ENCODE data around the gene SHB.

The SHB gene

DNA sequence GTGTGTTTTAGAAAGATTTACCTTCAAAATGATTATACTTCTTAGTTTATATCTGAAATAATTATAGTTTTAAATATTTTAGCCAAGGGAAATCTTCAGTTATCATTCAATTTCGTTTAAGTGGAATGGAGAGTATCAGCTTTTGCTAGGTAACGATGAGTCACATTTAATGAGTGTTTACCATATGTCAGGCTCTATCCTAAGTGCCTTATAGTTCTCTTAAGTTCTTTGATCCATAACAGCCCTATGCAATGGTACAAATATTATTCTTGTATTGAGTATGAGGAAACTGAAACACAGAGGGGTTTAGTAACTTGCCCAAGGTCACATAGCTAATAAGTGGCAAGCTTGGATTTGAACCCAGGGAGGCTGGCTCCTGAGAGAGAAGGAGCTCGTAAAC, 37.5 kb upstream of the SHB start:
- H3K36me3 ChIP-seq (ENCODE audit: control insufficient read depth in 1 of 2, insufficient read depth in 2 of 2, low read length in 2 of 2): no peaks in the 10 kb centered on the region
- H3K9ac ChIP-seq (ENCODE audit: low read depth in 1 of 2, low read length in 2 of 2): no peak overlapping the region
- H3K27ac ChIP-seq (ENCODE audit: low read depth, low read length): no peak overlapping the region
- H3K27me3 ChIP-seq (ENCODE audit: control insufficient read depth in 1 of 2, insufficient read depth in 2 of 2, low read length in 2 of 2): peaks cover 0 to 3% of the 10 kb centered on the region in 2 donors
- peaks cover 8 to 11% of the 10 kb centered on the region in 2 donors for H3K4me1 ChIP-seq (ENCODE audit: control insufficient read depth in 1 of 2, insufficient read depth in 2 of 2, low read length in 2 of 2)
- H3K9me3 ChIP-seq (ENCODE audit: control insufficient read depth in 1 of 2, low read length in 2 of 2): no peaks in the 10 kb centered on the region
- H3K4me3 ChIP-seq (ENCODE audit: low read depth in 1 of 2, low read length in 2 of 2): no peak overlapping the region

DNA sequence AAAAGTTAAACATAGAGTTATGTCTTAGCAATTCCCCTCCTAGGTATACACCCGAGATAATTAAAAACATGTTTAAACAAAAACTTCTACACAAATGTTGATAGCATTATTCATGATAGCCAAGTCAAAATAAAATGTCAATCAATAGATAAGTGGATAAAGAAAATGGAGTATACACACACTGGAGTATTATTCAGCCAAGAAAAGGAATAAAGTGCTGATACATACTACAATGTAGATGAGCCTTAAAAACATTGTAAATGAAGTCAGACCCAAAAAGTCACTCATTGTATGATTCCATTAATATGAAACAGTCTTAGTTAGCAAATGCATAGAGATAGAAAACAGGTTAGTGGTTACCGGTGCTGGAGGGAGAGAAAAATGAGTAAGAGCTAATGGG, 34.3 kb upstream of the SHB start:
- Histone ChIP-seq H3K9me3 (ENCODE audit: control insufficient read depth in 1 of 2, low read length in 2 of 2) (no peaks in the 10 kb centered on the region), H3K9ac (ENCODE audit: low read depth in 1 of 2, low read length in 2 of 2) (no peak overlapping the region), H3K4me3 (ENCODE audit: low read depth in 1 of 2, low read length in 2 of 2) (no peak overlapping the region), H3K27me3 (ENCODE audit: control insufficient read depth in 1 of 2, insufficient read depth in 2 of 2, low read length in 2 of 2) (no peaks in the 10 kb centered on the region), H3K4me1 (ENCODE audit: control insufficient read depth in 1 of 2, insufficient read depth in 2 of 2, low read length in 2 of 2) (peaks cover 8% of the 10 kb centered on the region in 2 donors), H3K27ac (ENCODE audit: low read depth, low read length) (no peak overlapping the region), H3K36me3 (ENCODE audit: control insufficient read depth in 1 of 2, insufficient read depth in 2 of 2, low read length in 2 of 2) (no peaks in the 10 kb centered on the region)

GRCh38 chr9:38101423-38101822, 32.4 kb upstream of the SHB start:
- Histone ChIP-seq H3K9me3 (ENCODE audit: control insufficient read depth in 1 of 2, low read length in 2 of 2) (no peaks in the 10 kb centered on the region), H3K36me3 (ENCODE audit: control insufficient read depth in 1 of 2, insufficient read depth in 2 of 2, low read length in 2 of 2) (no peaks in the 10 kb centered on the region), H3K4me3 (ENCODE audit: low read depth in 1 of 2, low read length in 2 of 2) (no peak overlapping the region), H3K27ac (ENCODE audit: low read depth, low read length) (no peak overlapping the region), H3K4me1 (ENCODE audit: control insufficient read depth in 1 of 2, insufficient read depth in 2 of 2, low read length in 2 of 2) (no peaks in the 10 kb centered on the region), H3K9ac (ENCODE audit: low read depth in 1 of 2, low read length in 2 of 2) (no peak overlapping the region), H3K27me3 (ENCODE audit: control insufficient read depth in 1 of 2, insufficient read depth in 2 of 2, low read length in 2 of 2) (no peaks in the 10 kb centered on the region)

- H3K36me3 ChIP-seq (ENCODE audit: control insufficient read depth in 1 of 2, insufficient read depth in 2 of 2, low read length in 2 of 2): no peaks in the 10 kb centered on the region
- H3K9ac ChIP-seq (ENCODE audit: low read depth in 1 of 2, low read length in 2 of 2): no peak overlapping the region
- no peak overlapping the region for H3K4me3 ChIP-seq (ENCODE audit: low read depth in 1 of 2, low read length in 2 of 2)
- H3K9me3 ChIP-seq (ENCODE audit: control insufficient read depth in 1 of 2, low read length in 2 of 2): no peaks in the 10 kb centered on the region
- no peaks in the 10 kb centered on the region for H3K4me1 ChIP-seq (ENCODE audit: control insufficient read depth in 1 of 2, insufficient read depth in 2 of 2, low read length in 2 of 2)
- no peak overlapping the region for H3K27ac ChIP-seq (ENCODE audit: low read depth, low read length)
- no peaks in the 10 kb centered on the region for H3K27me3 ChIP-seq (ENCODE audit: control insufficient read depth in 1 of 2, insufficient read depth in 2 of 2, low read length in 2 of 2)
Measured at GRCh38 chr9:38096238-38096805, 27.3 kb upstream of the SHB start.

GRCh38 chr9:38094165-38094564, 25.1 kb upstream of the SHB start:
- Histone ChIP-seq H3K27ac (ENCODE audit: low read depth, low read length) (no peak overlapping the region), H3K9me3 (ENCODE audit: control insufficient read depth in 1 of 2, low read length in 2 of 2) (no peaks in the 10 kb centered on the region), H3K9ac (ENCODE audit: low read depth in 1 of 2, low read length in 2 of 2) (no peak overlapping the region), H3K4me3 (ENCODE audit: low read depth in 1 of 2, low read length in 2 of 2) (no peak overlapping the region), H3K4me1 (ENCODE audit: control insufficient read depth in 1 of 2, insufficient read depth in 2 of 2, low read length in 2 of 2) (no peaks in the 10 kb centered on the region), H3K27me3 (ENCODE audit: control insufficient read depth in 1 of 2, insufficient read depth in 2 of 2, low read length in 2 of 2) (no peaks in the 10 kb centered on the region), H3K36me3 (ENCODE audit: control insufficient read depth in 1 of 2, insufficient read depth in 2 of 2, low read length in 2 of 2) (no peaks in the 10 kb centered on the region)

DNA sequence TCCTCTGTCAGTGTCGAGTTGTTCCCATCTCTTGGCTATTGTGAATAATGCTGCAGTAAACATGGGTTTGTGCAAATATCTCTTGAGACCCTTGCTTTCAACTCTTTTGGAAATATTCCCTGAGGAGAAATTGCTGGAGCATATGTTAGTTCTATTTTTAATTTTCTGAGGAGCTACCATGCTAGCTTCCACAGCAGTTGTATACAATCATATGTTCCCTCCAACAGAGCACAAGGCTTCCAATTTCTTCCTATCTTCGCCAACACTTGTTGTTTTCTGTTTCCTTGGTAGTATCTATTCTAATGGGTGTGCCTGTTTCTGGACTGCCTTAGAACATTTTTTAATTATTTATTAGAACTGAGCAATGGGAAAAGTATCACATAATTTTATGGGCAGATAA, 23.6 kb upstream of the SHB start:
- Histone ChIP-seq H3K36me3 (ENCODE audit: control insufficient read depth in 1 of 2, insufficient read depth in 2 of 2, low read length in 2 of 2) (no peaks in the 10 kb centered on the region), H3K27me3 (ENCODE audit: control insufficient read depth in 1 of 2, insufficient read depth in 2 of 2, low read length in 2 of 2) (no peaks in the 10 kb centered on the region), H3K9ac (ENCODE audit: low read depth in 1 of 2, low read length in 2 of 2) (no peak overlapping the region), H3K4me1 (ENCODE audit: control insufficient read depth in 1 of 2, insufficient read depth in 2 of 2, low read length in 2 of 2) (no peaks in the 10 kb centered on the region), H3K9me3 (ENCODE audit: control insufficient read depth in 1 of 2, low read length in 2 of 2) (no peaks in the 10 kb centered on the region), H3K27ac (ENCODE audit: low read depth, low read length) (no peak overlapping the region), H3K4me3 (ENCODE audit: low read depth in 1 of 2, low read length in 2 of 2) (no peak overlapping the region)

GRCh38 chr9:38092200-38092524, 23.1 kb upstream of the SHB start:
- Histone ChIP-seq H3K27ac (ENCODE audit: low read depth, low read length) (no peak overlapping the region), H3K9me3 (ENCODE audit: control insufficient read depth in 1 of 2, low read length in 2 of 2) (no peaks in the 10 kb centered on the region), H3K9ac (ENCODE audit: low read depth in 1 of 2, low read length in 2 of 2) (no peak overlapping the region), H3K4me1 (ENCODE audit: control insufficient read depth in 1 of 2, insufficient read depth in 2 of 2, low read length in 2 of 2) (no peaks in the 10 kb centered on the region), H3K4me3 (ENCODE audit: low read depth in 1 of 2, low read length in 2 of 2) (no peak overlapping the region), H3K36me3 (ENCODE audit: control insufficient read depth in 1 of 2, insufficient read depth in 2 of 2, low read length in 2 of 2) (no peaks in the 10 kb centered on the region), H3K27me3 (ENCODE audit: control insufficient read depth in 1 of 2, insufficient read depth in 2 of 2, low read length in 2 of 2) (no peaks in the 10 kb centered on the region)

DNA sequence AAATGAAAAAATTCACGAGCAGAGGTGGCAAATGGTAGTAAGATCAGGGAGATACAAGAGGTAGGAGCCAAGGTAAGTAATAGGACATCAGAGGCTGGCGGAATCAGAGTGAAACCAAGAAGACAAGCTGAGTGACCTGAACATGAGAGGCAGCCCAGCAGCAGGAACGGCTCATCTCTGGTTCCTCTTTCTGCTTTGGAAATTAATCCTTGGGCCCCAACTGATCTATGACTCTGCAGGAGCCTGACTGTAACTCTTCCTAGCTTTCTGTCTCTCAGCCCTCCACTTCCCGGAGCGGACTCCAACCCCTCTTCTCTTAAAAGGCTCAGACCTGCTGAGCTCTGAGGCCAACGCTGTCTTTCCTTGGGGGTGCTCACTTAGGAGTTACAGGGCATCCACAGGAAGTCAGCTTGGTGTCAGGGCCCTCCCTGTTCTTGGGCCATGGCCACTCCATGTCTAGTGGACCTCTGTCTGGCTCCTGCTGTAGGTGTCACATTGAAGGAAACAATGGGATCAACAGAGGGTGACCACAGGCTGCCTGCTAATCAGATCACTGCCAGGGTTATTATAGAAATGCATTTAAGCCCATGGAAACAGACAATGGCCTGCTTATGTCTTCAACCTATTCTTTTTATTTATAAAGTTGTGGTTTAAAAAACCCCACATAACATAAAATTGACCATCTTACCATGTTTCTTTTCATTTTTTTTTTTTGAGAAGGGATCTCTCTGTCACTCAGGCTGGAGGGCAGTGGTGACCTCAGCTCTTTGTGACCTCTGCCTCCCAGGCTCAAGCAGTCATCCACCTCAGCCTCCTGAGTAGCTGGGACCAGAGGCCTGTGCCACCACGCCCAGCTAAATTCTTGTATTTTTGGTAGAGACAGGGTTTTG, 22.5 kb upstream of the SHB start:
- Histone ChIP-seq H3K9ac (ENCODE audit: low read depth in 1 of 2, low read length in 2 of 2) (no peak overlapping the region), H3K9me3 (ENCODE audit: control insufficient read depth in 1 of 2, low read length in 2 of 2) (no peaks in the 10 kb centered on the region), H3K27me3 (ENCODE audit: control insufficient read depth in 1 of 2, insufficient read depth in 2 of 2, low read length in 2 of 2) (no peaks in the 10 kb centered on the region), H3K4me1 (ENCODE audit: control insufficient read depth in 1 of 2, insufficient read depth in 2 of 2, low read length in 2 of 2) (no peaks in the 10 kb centered on the region), H3K27ac (ENCODE audit: low read depth, low read length) (no peak overlapping the region), H3K36me3 (ENCODE audit: control insufficient read depth in 1 of 2, insufficient read depth in 2 of 2, low read length in 2 of 2) (no peaks in the 10 kb centered on the region), H3K4me3 (ENCODE audit: low read depth in 1 of 2, low read length in 2 of 2) (no peak overlapping the region)

DNA sequence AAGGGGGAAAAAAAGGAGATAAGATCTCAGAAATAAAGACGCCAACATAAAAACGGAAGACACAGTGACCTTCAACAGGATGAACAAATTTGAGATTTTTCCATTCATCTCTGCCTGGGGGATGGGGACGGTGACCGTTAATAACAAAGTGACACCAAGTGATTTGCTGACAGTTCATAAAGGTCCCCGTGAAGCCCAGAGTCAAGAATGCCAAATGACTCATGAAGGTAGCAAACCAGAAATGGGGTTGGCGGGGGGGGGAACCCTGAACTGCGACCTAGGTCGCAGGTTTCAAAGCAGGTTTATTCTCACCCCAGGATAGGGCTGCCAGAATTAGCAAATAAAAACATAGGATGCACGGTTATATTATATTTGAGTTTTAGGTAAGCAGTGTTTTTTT, 21.1 kb upstream of the SHB start:
- H3K27me3 ChIP-seq (ENCODE audit: control insufficient read depth in 1 of 2, insufficient read depth in 2 of 2, low read length in 2 of 2): no peaks in the 10 kb centered on the region
- H3K36me3 ChIP-seq (ENCODE audit: control insufficient read depth in 1 of 2, insufficient read depth in 2 of 2, low read length in 2 of 2): no peaks in the 10 kb centered on the region
- H3K27ac ChIP-seq (ENCODE audit: low read depth, low read length): no peak overlapping the region
- no peaks in the 10 kb centered on the region for H3K4me1 ChIP-seq (ENCODE audit: control insufficient read depth in 1 of 2, insufficient read depth in 2 of 2, low read length in 2 of 2)
- H3K9ac ChIP-seq (ENCODE audit: low read depth in 1 of 2, low read length in 2 of 2): no peak overlapping the region
- H3K4me3 ChIP-seq (ENCODE audit: low read depth in 1 of 2, low read length in 2 of 2): no peak overlapping the region
- no peaks in the 10 kb centered on the region for H3K9me3 ChIP-seq (ENCODE audit: control insufficient read depth in 1 of 2, low read length in 2 of 2)

- Histone ChIP-seq H3K36me3 (ENCODE audit: control insufficient read depth in 1 of 2, insufficient read depth in 2 of 2, low read length in 2 of 2) (no peaks in the 10 kb centered on the region), H3K27ac (ENCODE audit: low read depth, low read length) (no peak overlapping the region), H3K27me3 (ENCODE audit: control insufficient read depth in 1 of 2, insufficient read depth in 2 of 2, low read length in 2 of 2) (no peaks in the 10 kb centered on the region), H3K9ac (ENCODE audit: low read depth in 1 of 2, low read length in 2 of 2) (no peak overlapping the region), H3K4me1 (ENCODE audit: control insufficient read depth in 1 of 2, insufficient read depth in 2 of 2, low read length in 2 of 2) (no peaks in the 10 kb centered on the region), H3K9me3 (ENCODE audit: control insufficient read depth in 1 of 2, low read length in 2 of 2) (no peaks in the 10 kb centered on the region), H3K4me3 (ENCODE audit: low read depth in 1 of 2, low read length in 2 of 2) (no peak overlapping the region)
Measured at GRCh38 chr9:38089387-38090165, 20.5 kb upstream of the SHB start.
